ENCODE data around the gene SOHLH2.

DNA sequence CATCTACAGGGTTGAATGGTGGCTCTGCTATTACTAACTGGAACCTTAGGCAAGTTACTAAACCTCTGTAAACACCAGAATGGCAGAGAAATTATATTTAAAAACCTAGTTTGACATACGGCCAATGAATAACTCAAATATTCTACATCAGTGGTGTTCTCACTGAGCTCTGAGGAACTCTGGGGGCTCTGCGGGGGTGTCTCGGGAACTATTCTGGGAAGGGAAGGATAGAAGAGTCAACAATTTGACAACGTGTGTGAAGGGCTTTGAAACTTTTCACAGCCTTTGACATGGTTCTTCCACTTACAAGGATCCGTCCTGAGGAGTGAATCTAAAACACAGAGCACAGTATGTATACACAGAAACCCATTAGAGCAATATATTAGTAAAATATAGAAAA, 38.7 kb downstream of the SOHLH2 start:
- no peak for TF ChIP-seq POLR2A (IDR thresholded peaks at IDR 0.05; ENCODE audit: low read depth)
- TF ChIP-seq CTCF (IDR thresholded peaks at IDR 0.05) = no peak
